ENCODE results near the gene ALX3.
A peak's percentile ranks its signal among the peaks of the same experiment; 100 is the strongest.

Gene ALX3

GRCh38 chr1:110063781-110064180, 6.7 kb downstream of the ALX3 start:
- DNase-seq = no peak

DNA sequence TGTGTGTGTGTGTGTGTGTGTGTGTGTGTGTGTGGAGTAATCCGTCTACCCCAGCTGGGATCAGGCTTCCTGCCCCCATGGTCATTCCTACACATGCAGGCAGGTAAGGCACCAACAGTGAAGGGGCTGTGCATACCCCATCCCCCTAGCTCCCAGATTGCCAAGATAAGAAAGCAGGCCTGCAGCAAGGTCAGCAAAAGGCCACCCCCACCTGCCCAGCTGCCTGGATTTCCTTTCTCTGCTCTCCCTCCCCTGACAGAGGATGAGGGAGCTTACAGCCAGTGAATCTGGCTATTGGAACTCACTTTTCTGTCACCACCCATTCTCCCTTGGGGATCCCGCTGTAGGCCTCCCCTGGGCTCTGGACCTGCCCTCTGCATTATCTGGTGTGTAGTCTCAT, 7.9 kb downstream of the ALX3 start:
- DNase-seq = no peak

- no peak for DNase-seq
These were observed 9.1 kb downstream of the ALX3 start for GRCh38 chr1:110061341-110061740.

DNA sequence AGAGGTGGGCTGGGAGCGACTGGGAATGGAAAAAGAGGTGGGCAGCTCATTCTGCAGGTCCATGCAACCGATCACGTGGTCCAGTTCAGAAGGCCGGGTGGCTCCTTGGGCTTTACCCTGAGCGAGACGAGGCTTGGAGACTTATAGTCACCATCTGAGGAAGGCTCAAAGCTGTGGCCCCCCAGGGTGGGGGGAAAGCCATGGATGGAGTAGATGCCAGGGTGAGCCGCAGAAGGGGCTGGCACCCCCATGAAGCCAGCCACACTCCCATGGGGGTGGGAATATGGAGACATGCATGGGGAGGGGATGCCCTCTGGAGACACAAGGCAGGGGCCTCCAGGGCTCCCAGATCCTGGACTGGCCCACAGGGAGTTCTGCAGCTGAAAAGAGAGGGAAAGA, 9.8 kb downstream of the ALX3 start:
- DNase-seq = no peak

- DNase-seq = peak; percentile 5
These were observed 10.3 kb downstream of the ALX3 start for GRCh38 chr1:110060034-110060661.

- DNase-seq = no peak
These were observed 11.2 kb downstream of the ALX3 start for GRCh38 chr1:110059133-110059863.

DNA sequence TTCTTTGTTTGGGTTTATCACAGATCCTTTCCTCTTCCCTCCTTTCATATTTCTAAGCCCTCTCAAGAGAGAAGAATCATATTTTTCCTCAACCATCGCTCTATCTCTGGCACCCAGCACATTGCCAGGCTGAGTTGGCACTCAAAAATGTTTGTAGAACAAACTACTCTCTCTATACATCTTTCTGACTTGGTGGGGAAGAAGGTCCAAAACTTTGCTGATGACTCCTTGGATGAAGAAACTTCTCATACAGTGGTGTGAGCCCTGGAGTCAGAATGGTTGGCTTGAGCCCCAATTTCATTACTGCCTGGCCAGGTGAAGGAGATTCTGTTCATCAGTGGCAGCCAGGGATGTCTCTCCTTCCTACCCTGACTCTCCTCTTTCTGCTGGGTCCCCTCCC, 11.9 kb downstream of the ALX3 start:
- DNase-seq = no peak

DNA sequence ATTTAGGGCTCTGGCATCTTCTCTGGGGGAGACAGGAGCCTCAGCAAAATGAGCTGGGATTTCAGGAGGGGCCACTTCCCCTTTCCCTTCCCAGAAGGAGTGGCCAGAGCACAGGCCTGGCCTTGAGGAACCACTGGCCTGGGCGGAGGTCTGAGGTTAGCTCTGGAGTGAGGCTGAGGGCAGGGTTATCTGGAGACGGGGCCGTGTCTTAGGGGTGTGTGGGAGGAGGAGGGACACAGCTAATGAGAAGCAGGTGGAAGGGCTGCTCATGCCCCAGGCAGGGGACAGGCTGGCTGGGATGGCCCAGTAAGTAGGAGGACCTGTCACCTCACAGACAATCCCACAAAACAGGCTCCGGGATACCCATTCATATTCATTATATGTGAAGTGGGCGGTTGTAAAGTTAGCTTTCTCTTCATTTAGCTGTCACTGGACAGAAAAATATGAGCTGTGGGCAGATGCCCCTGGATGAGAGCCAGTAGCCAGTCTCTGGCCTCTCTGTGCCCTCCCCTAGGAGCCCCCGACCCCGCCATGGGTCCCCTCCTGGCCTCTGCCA, 12.4 kb downstream of the ALX3 start:
- no peak for DNase-seq

DNA sequence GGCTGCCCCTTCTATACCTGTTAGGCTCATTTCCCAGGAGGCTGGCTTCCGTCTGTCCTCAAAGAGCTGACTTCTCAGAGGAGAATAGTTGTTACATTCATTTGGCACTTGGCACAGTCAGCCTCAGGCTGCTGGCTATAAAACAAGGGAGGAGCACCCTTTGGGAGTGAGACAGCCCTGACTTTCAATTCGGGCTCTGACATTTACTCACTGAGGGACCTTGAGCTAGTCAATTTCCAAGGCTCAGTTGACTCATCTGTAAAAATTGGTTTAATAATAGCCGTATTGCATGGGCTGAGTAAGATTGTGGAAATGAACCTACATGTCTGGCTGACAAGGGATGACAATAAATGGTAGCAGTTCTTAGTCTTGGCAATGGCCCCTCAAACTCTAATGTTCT, 13.7 kb downstream of the ALX3 start:
- DNase-seq = no peak

- no peak for DNase-seq
These were observed 14.2 kb downstream of the ALX3 start for GRCh38 chr1:110056285-110056683.

- no peak for DNase-seq
These were observed 14.8 kb downstream of the ALX3 start for GRCh38 chr1:110055493-110056284.

DNA sequence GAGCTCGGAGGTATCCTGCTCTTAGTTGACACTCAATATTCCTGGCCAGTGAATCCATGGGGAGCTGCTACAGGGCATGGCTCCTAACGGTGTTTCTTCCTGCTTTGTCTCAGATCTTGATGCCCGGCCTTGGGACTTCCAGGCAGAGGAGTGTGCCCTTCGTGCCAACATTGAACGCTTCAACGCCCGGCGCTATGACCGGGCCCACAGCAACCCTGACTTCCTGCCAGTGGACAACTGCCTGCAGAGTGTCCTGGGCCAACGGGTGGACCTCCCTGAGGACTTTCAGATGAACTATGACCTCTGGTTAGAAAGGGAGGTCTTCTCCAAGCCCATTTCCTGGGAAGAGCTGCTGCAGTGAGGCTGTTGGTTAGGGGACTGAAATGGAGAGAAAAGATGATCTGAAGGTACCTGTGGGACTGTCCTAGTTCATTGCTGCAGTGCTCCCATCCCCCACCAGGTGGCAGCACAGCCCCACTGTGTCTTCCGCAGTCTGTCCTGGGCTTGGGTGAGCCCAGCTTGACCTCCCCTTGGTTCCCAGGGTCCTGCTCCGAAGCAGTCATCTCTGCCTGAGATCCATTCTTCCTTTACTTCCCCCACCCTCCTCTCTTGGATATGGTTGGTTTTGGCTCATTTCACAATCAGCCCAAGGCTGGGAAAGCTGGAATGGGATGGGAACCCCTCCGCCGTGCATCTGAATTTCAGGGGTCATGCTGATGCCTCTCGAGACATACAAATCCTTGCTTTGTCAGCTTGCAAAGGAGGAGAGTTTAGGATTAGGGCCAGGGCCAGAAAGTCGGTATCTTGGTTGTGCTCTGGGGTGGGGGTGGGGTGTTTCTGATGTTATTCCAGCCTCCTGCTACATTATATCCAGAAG, 16.7 kb downstream of the ALX3 start:
- DNase-seq = peak; percentile 32

DNA sequence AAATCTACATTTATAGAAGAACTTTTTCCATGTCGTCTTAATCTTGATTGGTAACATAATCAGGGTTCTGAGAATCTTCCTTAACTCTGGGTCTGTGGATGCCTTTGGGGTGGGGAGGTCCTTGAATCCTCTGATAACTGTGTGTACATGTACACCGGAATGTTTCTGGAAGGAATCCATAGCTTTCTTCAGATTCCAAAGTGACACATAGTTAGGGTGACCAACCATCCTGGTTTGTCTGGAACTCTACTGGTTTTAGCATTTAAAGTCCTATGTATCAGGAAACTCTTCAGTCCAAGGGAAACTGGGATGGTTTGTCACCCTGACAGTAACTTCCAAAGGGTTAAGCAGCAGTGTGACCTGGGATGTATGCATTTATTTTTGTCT, 19.2 kb downstream of the ALX3 start:
- DNase-seq = no peak

GRCh38 chr1:110050602-110051261, 19.7 kb downstream of the ALX3 start:
- no peak for DNase-seq

- no peak for DNase-seq
These were observed 20.5 kb downstream of the ALX3 start for GRCh38 chr1:110049801-110050601.

GRCh38 chr1:110048923-110049601, 21.4 kb downstream of the ALX3 start:
- DNase-seq = no peak

DNA sequence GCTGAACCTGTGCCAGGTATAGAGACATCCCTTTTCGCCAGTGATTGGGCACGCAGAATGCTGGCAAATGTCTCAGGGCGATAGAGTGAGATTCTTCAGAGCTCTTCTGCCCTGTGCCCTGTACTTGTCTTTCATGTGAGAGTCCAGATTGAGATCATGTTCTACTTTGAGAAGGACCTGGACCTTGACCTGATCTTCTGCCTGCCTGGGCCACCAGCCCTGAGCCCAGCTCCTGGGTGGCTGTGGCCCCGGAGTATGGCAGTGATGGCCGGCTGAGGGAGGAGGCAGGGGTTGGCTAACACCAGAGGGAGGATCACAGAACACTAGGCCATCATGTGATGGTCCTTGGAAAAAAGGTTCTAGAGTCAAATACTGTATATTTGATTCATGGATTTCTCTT, 22.2 kb downstream of the ALX3 start:
- DNase-seq = no peak

DNA sequence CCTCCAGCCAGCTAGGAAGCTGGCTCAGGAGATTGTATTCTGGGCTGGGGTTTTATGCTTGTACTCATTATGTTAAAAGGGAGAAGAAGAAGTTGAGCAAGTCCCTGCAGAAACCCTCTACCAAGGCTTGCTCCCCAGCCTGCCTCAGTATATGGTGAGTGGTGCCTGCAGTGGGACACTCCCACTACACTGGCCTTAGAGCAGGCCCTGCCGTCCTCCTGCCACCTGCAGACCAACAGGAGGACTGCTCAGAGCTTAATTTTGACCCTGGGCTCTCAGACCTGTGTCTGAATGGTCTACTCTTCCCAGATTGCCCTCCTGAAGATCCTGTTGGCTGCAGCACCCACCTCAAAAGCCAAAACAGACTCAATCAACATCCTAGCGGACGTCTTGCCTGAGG, 23.0 kb downstream of the ALX3 start:
- DNase-seq = no peak

- no peak for DNase-seq
These were observed 27.5 kb downstream of the ALX3 start for GRCh38 chr1:110043016-110043415.

- no peak for DNase-seq
These were observed 29.9 kb downstream of the ALX3 start for GRCh38 chr1:110040548-110040947.

- no peak for DNase-seq
These were observed 30.8 kb downstream of the ALX3 start for GRCh38 chr1:110039641-110040040.

All from NCI-H510A treated with DMSO at 0.1 percent for 48 hours (cell line).